HFF-Myc (cell line): ENCODE results near the gene BTBD10.
"Not testable (repeated sequence)": the region's sequence is repeated elsewhere in the genome, so short reads cannot be mapped to it uniquely, and the experiment has no call there.

Source experiments
- DNase-seq: peaks from one replicate; pipeline ENCODE4 v3.0.0-alpha.2; 2011; ENCODE audit warnings: low read depth; ENCODE audit errors: extremely low read depth
- H3K4me3 ChIP-seq: replicated peaks from 2 replicates; pipeline ENCODE4 v1.5.1; 2011; ENCODE audit warnings: low read depth, mild to moderate bottlenecking, control low read depth, low read length
- CTCF ChIP-seq: IDR thresholded peaks from 2 replicates; pipeline ENCODE4 v1.5.1; 2012; ENCODE audit warnings: mild to moderate bottlenecking, low read depth, low read length, control low read depth; ENCODE audit errors: missing control alignments

BTBD10 gene

GRCh38 chr11:13448876-13449275, 14.1 kb downstream of the BTBD10 start:
- no peak for DNase-seq
- TF ChIP-seq CTCF = no peak
- H3K4me3 ChIP-seq = no peak overlapping the region

GRCh38 chr11:13446444-13446843, 16.6 kb downstream of the BTBD10 start:
- TF ChIP-seq CTCF = no peak
- no peak overlapping the region for H3K4me3 ChIP-seq
- no peak for DNase-seq

GRCh38 chr11:13445588-13445987, 17.4 kb downstream of the BTBD10 start:
- H3K4me3 ChIP-seq = no peak overlapping the region
- no peak for TF ChIP-seq CTCF
- DNase-seq = no peak

- no peak for TF ChIP-seq CTCF
- H3K4me3 ChIP-seq = peak overlapping the region; percentile 26
- DNase-seq = peak; percentile 76
Observed at GRCh38 chr11:13440100-13440855, 22.7 kb downstream of the BTBD10 start.

GRCh38 chr11:13438291-13438690, 24.7 kb downstream of the BTBD10 start:
- TF ChIP-seq CTCF = no peak
- no peak for DNase-seq
- no peak overlapping the region for H3K4me3 ChIP-seq

GRCh38 chr11:13436836-13437235, 26.2 kb downstream of the BTBD10 start:
- not testable (repeated sequence) for DNase-seq, H3K4me3 ChIP-seq

GRCh38 chr11:13434247-13435205, 28.5 kb downstream of the BTBD10 start:
- no peak for DNase-seq
- no peak overlapping the region for H3K4me3 ChIP-seq
- no peak for TF ChIP-seq CTCF
